ENCODE data around the gene TUBGCP6. TPM values are rescaled to one million over a fixed set of nuclear protein-coding genes. Genes with fewer than 3 reads are reported as not detected.

TUBGCP6 gene
- total RNA-seq, 4 donors from 2014 or later, result 20.3 to 44.3 (median 32.2) TPM

DNA sequence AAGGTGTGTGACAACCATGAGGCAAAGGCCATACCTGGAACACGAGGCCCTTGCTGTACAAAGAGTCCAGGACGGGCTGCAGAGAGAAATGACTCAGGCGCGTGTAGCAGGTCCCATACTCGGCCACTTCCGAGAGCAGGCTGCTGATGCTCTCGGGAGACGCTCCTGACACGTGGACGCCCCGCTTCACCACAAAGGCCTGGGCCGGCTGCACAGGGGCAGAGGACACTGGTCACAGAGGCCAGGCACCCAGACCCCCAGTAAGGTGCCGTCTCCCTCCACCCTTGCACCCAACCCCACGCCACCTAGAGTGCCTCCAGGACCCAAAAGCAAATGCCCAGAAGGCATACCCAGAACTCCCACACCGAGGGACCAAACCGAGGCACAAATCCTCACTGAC lies 15.5 kb downstream of the TUBGCP6 start:
- Histone ChIP-seq H3K4me1 (no peaks in the 10 kb centered on the region), H3K27me3 (no peaks in the 10 kb centered on the region), H3K9me3 (no peaks in the 10 kb centered on the region), H3K36me3 (peaks cover 15 to 93% (median 30%) of the 10 kb centered on the region in 3 donors), H3K4me3 (no peak overlapping the region), H3K27ac (no peak overlapping the region)
- intact Hi-C loops (cut with DNase I), result no loop called here
- TF ChIP-seq, protein P1, sequence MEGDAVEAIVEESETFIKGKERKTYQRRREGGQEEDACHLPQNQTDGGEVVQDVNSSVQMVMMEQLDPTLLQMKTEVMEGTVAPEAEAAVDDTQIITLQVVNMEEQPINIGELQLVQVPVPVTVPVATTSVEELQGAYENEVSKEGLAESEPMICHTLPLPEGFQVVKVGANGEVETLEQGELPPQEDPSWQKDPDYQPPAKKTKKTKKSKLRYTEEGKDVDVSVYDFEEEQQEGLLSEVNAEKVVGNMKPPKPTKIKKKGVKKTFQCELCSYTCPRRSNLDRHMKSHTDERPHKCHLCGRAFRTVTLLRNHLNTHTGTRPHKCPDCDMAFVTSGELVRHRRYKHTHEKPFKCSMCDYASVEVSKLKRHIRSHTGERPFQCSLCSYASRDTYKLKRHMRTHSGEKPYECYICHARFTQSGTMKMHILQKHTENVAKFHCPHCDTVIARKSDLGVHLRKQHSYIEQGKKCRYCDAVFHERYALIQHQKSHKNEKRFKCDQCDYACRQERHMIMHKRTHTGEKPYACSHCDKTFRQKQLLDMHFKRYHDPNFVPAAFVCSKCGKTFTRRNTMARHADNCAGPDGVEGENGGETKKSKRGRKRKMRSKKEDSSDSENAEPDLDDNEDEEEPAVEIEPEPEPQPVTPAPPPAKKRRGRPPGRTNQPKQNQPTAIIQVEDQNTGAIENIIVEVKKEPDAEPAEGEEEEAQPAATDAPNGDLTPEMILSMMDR (IDR thresholded peaks at IDR 0.05), result no peak
- no peak for TF ChIP-seq POLR2A (IDR thresholded peaks at IDR 0.05)
- no peak for DNase-seq
- WGBS, 2 donors, result 97 to 100% methylated on average over 7 to 9 of the region's 16 CpGs

DNA sequence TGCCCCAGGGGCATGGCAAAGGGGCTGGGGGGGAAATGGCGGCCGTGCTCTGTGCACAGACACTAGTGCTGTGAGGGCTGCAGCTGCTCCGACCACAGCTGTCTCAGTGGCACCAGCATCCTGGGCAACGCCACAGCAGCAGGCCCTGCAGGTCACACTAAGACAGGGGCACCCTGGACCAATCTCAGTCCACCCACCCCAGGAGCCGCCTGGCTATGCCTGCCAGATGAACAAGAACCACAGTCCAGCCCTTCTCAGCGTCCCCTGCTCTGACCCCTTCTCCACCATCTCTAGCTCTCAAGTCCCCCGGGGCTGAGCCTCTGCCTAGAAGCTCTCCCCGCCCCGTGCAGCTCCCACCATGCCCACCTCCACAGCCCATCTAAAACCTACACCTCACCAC lies 16.5 kb downstream of the TUBGCP6 start:
- H3K9me3 ChIP-seq, result no peaks in the 10 kb centered on the region
- DNase-seq, result no peak
- H3K36me3 ChIP-seq, result peaks cover 21 to 98% (median 39%) of the 10 kb centered on the region in 3 donors
- H3K27ac ChIP-seq, result no peak overlapping the region
- TF ChIP-seq, protein P1 (IDR thresholded peaks at IDR 0.05), result no peak
- no peak for TF ChIP-seq POLR2A (IDR thresholded peaks at IDR 0.05)
- no peak overlapping the region for H3K4me3 ChIP-seq
- 97 to 100% methylated on average over 4 to 7 of the region's 9 CpGs for WGBS, 2 donors
- H3K4me1 ChIP-seq, result no peaks in the 10 kb centered on the region
- intact Hi-C loops (cut with DNase I), result no loop called here
- H3K27me3 ChIP-seq, result no peaks in the 10 kb centered on the region

DNA sequence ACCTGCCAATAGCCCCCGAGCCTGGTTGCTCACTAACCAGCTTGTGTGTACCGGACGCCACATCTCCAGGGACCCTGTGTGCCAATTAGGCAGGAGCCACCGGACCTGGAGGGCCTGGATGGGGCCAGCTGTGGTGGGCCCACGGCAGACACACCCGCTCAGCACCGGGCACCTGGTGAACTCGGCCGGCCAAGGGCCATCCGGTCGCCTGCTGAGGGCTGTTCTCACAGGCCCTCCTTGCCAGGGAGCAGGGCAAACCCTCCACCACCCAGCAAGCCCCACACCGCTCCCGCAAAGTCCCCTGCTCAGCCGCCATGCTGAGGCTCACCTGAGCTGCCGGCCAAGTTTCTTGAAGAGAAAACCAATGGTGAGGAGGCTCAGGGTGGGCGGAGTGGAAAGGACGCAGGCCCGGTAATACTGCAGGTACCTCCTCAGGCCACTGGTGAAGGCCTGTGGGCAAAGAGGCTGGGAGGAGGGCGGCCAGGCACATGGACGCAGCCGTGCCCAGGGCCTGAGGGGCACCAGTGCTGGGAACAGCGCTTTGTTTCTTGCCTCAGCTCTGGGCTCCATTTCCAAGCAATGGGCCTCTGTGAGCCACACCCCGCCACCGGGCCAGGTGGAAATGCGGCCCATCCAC lies 17.1 kb downstream of the TUBGCP6 start:
- Histone ChIP-seq H3K9me3 (no peaks in the 10 kb centered on the region), H3K4me1 (no peaks in the 10 kb centered on the region), H3K4me3 (no peak overlapping the region), H3K27ac (no peak overlapping the region), H3K27me3 (no peaks in the 10 kb centered on the region), H3K36me3 (peaks cover 23 to 98% (median 44%) of the 10 kb centered on the region in 3 donors)
- TF ChIP-seq, protein P1 (IDR thresholded peaks at IDR 0.05), result no peak
- no peak for TF ChIP-seq POLR2A (IDR thresholded peaks at IDR 0.05)
- 92 to 94% methylated on average over 13 to 18 of the region's 25 CpGs for WGBS, 2 donors
- intact Hi-C loops (cut with DNase I), result no loop called here
- no peak for DNase-seq

DNA sequence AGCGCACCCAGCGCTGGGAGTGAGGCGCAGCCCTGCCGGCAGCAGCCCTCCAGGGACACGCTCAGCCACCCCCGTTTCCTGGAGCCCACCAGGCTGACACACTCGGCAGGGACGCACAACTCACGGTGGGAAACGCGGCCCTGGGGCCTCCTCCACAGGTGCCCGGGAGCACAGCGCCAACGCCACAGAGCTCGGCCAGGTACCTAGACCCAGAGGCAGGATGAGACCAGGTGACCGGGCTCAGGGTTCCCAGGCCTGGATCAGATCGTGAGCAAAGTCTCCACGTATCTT lies 18.0 kb downstream of the TUBGCP6 start:
- Histone ChIP-seq H3K27ac (no peak overlapping the region), H3K4me1 (no peaks in the 10 kb centered on the region), H3K36me3 (peaks cover 32 to 98% (median 53%) of the 10 kb centered on the region in 3 donors), H3K9me3 (no peaks in the 10 kb centered on the region), H3K27me3 (no peaks in the 10 kb centered on the region), H3K4me3 (no peak overlapping the region)
- DNase-seq, result no peak
- WGBS, 2 donors, result 90 to 100% methylated on average over 2 to 5 of the region's 18 CpGs
- intact Hi-C loops (cut with DNase I), result no loop called here
- no peak for TF ChIP-seq POLR2A (IDR thresholded peaks at IDR 0.05)
- TF ChIP-seq, protein P1 (IDR thresholded peaks at IDR 0.05), result no peak

DNA sequence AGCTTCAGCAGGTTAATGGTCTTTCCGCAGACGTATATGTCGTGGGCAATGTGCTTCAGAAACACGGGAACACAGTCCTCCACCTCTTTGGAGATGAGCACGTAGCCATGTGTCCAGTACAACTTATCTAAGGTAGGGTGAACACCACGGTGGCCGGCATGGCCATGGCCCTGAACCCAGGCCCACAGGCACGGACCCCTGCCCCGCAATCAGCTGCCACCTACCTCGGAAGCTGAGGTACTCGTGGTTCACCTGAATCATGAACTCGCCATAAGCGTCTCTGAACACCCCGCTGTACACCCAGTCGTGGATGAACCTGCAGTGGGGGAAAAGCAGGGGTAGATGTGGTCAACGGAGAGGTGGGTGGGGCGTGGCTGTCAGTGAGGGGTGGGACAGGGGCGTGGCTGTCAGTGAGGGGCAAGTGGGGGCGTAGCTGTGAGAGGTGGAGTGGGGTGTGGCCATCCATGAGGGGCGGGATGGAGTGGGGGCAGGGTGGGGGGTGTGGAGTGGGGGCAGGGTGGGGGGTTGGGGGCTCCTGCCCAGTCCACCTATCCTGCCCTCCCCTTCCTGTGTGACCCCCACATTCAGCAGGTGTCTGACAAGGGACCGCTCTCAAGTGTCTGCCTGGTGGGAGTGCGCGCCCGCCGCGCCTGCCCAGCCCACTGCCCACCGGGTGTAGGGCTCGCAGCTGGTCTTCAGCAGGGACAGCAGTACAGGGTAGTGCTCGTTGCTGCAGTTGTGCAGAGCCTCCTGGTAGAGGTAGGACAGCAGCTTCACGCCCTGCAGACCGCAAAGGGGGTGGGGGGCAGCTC lies 18.6 kb downstream of the TUBGCP6 start:
- no peak for DNase-seq
- Histone ChIP-seq H3K36me3 (peaks cover 38 to 98% (median 58%) of the 10 kb centered on the region in 3 donors), H3K4me1 (no peaks in the 10 kb centered on the region)

More for the DNA sequence above, 18.6 kb downstream of the TUBGCP6 start:
- 98% methylated on average over 16 of the region's 31 CpGs; no CpG with 5 or more reads in 1 of the 2 donors for WGBS, 2 donors
- Histone ChIP-seq H3K9me3 (no peaks in the 10 kb centered on the region), H3K27me3 (no peaks in the 10 kb centered on the region), H3K4me3 (no peak overlapping the region), H3K27ac (no peak overlapping the region)
- intact Hi-C loops (cut with DNase I), result no loop called here
- TF ChIP-seq, protein P1 (IDR thresholded peaks at IDR 0.05), result no peak
- TF ChIP-seq POLR2A (IDR thresholded peaks at IDR 0.05), result no peak

Data from esophagus squamous epithelium (tissue), 5 donors.